CD4-positive, alpha-beta memory T cell (primary cell): ENCODE data around the gene TAS2R20. TPM values are rescaled to one million over a fixed set of nuclear protein-coding genes. Genes with fewer than 3 reads are reported as not detected.

Source experiments
- CTCF ChIA-PET: fragments of 350-600 bp; sonication (Branson Sonifier 250); formaldehyde crosslinking; loops from one replicate; lab custom pipeline; 2021; ENCODE audit warnings: inconsistent platforms; ENCODE audit not compliant: partially characterized antibody; lab: Charles Lee
- POLR2A ChIA-PET: fragments of 350-600 bp; sonication (Branson Sonifier 250); formaldehyde crosslinking; loops from one replicate; lab custom pipeline; 2021; ENCODE audit not compliant: partially characterized antibody; lab: Charles Lee
- DNase-seq, 5 donors: peaks; one replicate each; pipeline versions ENCODE4 v3.0.0 to v3.0.0-alpha.2; 2020 to 2022; ENCODE audit warnings: mixed read lengths in 1 of 5
- H3K27ac ChIP-seq: one replicate; pipeline ENCODE4 v1.7.0; 2013; ENCODE audit warnings: low read depth, low read length
- H3K27me3 ChIP-seq: 2 replicates; pipeline ENCODE4 v1.7.0; 2013; ENCODE audit warnings: mild to moderate bottlenecking, low read length, moderate library complexity; ENCODE audit not compliant: insufficient read depth
- H3K36me3 ChIP-seq: 2 replicates; pipeline ENCODE4 v1.7.0; 2013; ENCODE audit warnings: mild to moderate bottlenecking, low read length, moderate library complexity; ENCODE audit not compliant: insufficient read depth
- H3K4me1 ChIP-seq: 2 replicates; pipeline ENCODE4 v1.7.0; 2013; ENCODE audit warnings: mild to moderate bottlenecking, low read length, moderate library complexity; ENCODE audit not compliant: insufficient read depth
- H3K4me3 ChIP-seq, 2 donors: one replicate each; pipeline ENCODE4 v1.7.0; 2013; ENCODE audit warnings: low read length in 2 of 2, mild to moderate bottlenecking in 1 of 2
- H3K9me3 ChIP-seq, 2 donors: one replicate each; pipeline ENCODE4 v1.7.0; 2013; ENCODE audit warnings: low read length in 2 of 2, control low read depth in 1 of 2; ENCODE audit not compliant: control insufficient read depth in 1 of 2
- H3K27ac Mint-ChIP-seq, 7 donors: one replicate each; pipeline ENCODE4 v1.8.0; 2020 to 2021; ENCODE audit warnings: mixed read lengths in 7 of 7, mild to moderate bottlenecking in 6 of 7, inconsistent platforms in 3 of 7, moderate library complexity in 3 of 7
- H3K27me3 Mint-ChIP-seq, 2 donors: one replicate each; pipeline ENCODE4 v1.8.0; 2020 to 2021; ENCODE audit warnings: mixed read lengths in 2 of 2
- H3K36me3 Mint-ChIP-seq, 2 donors: one replicate each; pipeline ENCODE4 v1.8.0; 2020 to 2021; ENCODE audit warnings: mixed read lengths in 2 of 2, inconsistent platforms in 1 of 2, mild to moderate bottlenecking in 1 of 2
- H3K4me1 Mint-ChIP-seq, 4 donors: one replicate each; pipeline ENCODE4 v1.8.0; 2020 to 2021; ENCODE audit warnings: mixed read lengths in 4 of 4, mild to moderate bottlenecking in 1 of 4
- H3K4me3 Mint-ChIP-seq, 8 donors: one replicate each; pipeline ENCODE4 v1.8.0; 2020 to 2021; ENCODE audit warnings: mixed read lengths in 8 of 8, mild to moderate bottlenecking in 7 of 8, moderate library complexity in 6 of 8, inconsistent platforms in 3 of 8
- H3K9me3 Mint-ChIP-seq, 8 donors: one replicate each; pipeline ENCODE4 v1.8.0; 2020 to 2021; ENCODE audit warnings: mixed read lengths in 8 of 8, mild to moderate bottlenecking in 5 of 8, inconsistent platforms in 3 of 8, moderate library complexity in 1 of 8
- intact Hi-C: fragments of 100-400 bp; cut with micrococcal nuclease; formaldehyde crosslinking; loops from one replicate; pipeline ENCODE4 v1.15.1; 2023
- polyA plus RNA-seq, 2 donors: library from polyadenylated mRNA; unstranded; fragments of 300-500 nt; fragmentation: Illumina TruSeq; gene quantifications; one replicate each; pipeline ENCODE4 v1.2.3, GENCODE V29; 2021
- total RNA-seq, 2 experiments: library from RNA; stranded (reverse); gene quantifications; one replicate each; pipeline ENCODE4 v1.2.3, GENCODE V29; 2021

The TAS2R20 gene
- total and polyA plus RNA-seq, 4 experiments from 2014 or later, result 0.14 to 2.5 (median 1.3) TPM; not detected in 1

DNA sequence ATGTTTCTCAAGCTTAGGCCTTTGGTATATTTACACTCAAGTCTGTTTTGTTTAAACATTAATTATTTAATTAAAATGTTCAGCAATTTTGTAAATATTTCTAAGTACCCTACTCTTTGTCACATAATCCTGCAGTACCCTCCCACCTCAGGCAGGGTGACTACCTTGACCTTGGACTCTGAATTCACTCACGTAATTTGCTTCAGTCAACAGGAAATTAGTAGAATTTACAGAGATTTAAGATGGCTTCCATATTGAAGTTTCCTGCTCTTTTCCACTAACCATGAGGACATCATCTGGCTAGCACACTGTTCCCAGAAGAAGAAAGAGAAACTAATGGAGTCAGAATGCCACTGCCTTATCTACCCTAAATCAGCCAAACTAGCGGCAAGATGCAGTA lies 25.3 kb upstream of the TAS2R20 start:
- Histone ChIP-seq H3K36me3 (no peaks in the 10 kb centered on the region), H3K9me3 (no peaks in the 10 kb centered on the region), H3K4me3 (no peak overlapping the region), H3K27me3 (no peaks in the 10 kb centered on the region), H3K27ac (no peak overlapping the region), H3K4me1 (no peaks in the 10 kb centered on the region)
- no peak overlapping the region for H3K27ac Mint-ChIP-seq
- no peak overlapping the region for H3K4me3 Mint-ChIP-seq
- intact Hi-C loops, result no loop called here
- CTCF ChIA-PET, result no interaction called here
- H3K27me3 Mint-ChIP-seq, result no peaks in the 10 kb centered on the region
- POLR2A ChIA-PET, result no interaction called here
- H3K36me3 Mint-ChIP-seq, result peaks cover 30 to 42% of the 10 kb centered on the region in 2 donors
- no peak for DNase-seq
- H3K4me1 Mint-ChIP-seq, result peaks cover 0 to 8% (median 3%) of the 10 kb centered on the region in 4 donors
- H3K9me3 Mint-ChIP-seq, result peaks cover 0 to 6% (median 4%) of the 10 kb centered on the region in 8 donors

DNA sequence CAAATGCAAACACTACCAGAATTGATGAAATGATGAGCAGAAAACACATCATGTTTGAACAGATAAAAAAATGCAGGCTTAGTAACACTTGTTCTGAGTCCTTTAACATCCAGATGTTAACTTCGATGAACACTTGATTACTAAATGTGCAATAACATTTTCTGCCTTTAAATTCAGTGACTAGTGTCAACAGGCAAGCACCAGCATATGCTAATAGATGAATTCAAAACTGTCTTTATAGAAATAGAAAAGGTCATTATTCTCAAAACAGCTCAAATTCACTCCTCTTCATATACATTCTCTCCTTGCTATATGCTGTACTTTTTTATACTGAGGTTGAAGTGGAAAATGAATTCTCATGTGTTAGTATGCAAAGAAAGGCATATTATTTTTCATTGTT lies 24.4 kb upstream of the TAS2R20 start, which contains the start of gene TAS2R19:
Gene TAS2R19 (minus strand): TSS at position 101 of the 400 bp plus-strand sequence. CDS start 49 bp downstream, at position 52.
- no peak within 1 kb of the TSS for H3K4me3 Mint-ChIP-seq
- POLR2A ChIA-PET, result no interaction called here
- intact Hi-C loops, result no loop called here

GRCh38 chr12:11016937-11017336 lies 18.8 kb upstream of the TAS2R20 start:
- ChIA-PET CTCF (no interaction called here), POLR2A (no interaction called here)
- Histone ChIP-seq H3K9me3 (no peaks in the 10 kb centered on the region), H3K27ac (no peak overlapping the region), H3K36me3 (no peaks in the 10 kb centered on the region), H3K27me3 (no peaks in the 10 kb centered on the region), H3K4me1 (no peaks in the 10 kb centered on the region), H3K4me3 (no peak overlapping the region)
- Mint-ChIP-seq H3K36me3 (peaks cover 16 to 26% of the 10 kb centered on the region in 2 donors), H3K4me3 (no peak overlapping the region), H3K27ac (no peak overlapping the region), H3K9me3 (no peaks in the 10 kb centered on the region), H3K27me3 (no peaks in the 10 kb centered on the region), H3K4me1 (peaks cover 0 to 3% (median 2%) of the 10 kb centered on the region in 4 donors)
- DNase-seq, result no peak
- intact Hi-C loops, result no loop called here

More for the DNA sequence above, 24.4 kb upstream of the TAS2R20 start, which contains the start of gene TAS2R19:
- Histone ChIP-seq H3K27me3 (no peaks in the 10 kb centered on the region), H3K36me3 (no peaks in the 10 kb centered on the region), H3K4me3 (no peak within 1 kb of the TSS), H3K4me1 (no peaks in the 10 kb centered on the region), H3K9me3 (no peaks in the 10 kb centered on the region), H3K27ac (no peak within 1 kb of the TSS)
- DNase-seq, result no peak
- peaks cover 25 to 34% of the 10 kb centered on the region in 2 donors for H3K36me3 Mint-ChIP-seq
- no peak within 1 kb of the TSS for H3K27ac Mint-ChIP-seq
- H3K27me3 Mint-ChIP-seq, result no peaks in the 10 kb centered on the region
- H3K9me3 Mint-ChIP-seq, result peaks cover 0 to 6% (median 4%) of the 10 kb centered on the region in 8 donors
- CTCF ChIA-PET, result interaction anchor here (1.0 kb wide), 1 partner anchor 56 kb away, joined by 3 read pairs; no protein-coding TSS in a partner anchor
- peaks cover 0 to 8% (median 3%) of the 10 kb centered on the region in 4 donors for H3K4me1 Mint-ChIP-seq

DNA sequence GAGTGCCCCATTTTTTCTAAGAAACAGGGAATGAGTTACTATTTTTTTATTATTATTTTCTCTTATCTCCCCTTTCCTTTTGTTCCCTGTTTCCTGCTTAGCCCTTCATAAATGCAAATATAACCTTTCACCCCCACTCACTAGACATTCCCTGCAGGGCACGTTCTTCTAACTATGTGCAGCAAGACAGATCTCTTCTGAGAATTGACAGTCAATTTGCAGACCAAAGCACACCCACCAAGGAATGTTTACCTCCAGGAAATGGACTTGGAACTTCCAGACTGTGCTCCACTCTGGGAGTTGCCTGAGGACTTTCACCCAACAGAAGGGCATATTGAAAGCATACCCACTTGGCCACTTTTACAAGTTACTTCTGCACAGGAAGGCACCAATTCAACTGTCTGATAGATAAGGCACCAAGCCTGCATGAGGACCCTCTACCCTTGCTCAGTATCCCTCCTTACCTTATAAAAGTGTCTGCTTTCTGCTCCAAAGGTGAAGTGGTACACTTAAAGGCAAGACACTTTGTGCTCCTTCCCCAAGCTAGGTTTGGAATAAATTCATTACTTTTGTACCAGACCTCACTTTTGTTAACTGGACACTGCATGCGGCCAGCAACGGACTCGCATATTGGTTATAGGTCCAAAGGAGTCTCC lies 17.8 kb upstream of the TAS2R20 start:
- Histone ChIP-seq H3K4me3 (no peak overlapping the region), H3K27me3 (no peaks in the 10 kb centered on the region), H3K27ac (no peak overlapping the region), H3K36me3 (no peaks in the 10 kb centered on the region), H3K4me1 (no peaks in the 10 kb centered on the region), H3K9me3 (no peaks in the 10 kb centered on the region)
- no peak for DNase-seq
- Mint-ChIP-seq H3K4me1 (peaks cover 0 to 3% (median 1%) of the 10 kb centered on the region in 4 donors), H3K27me3 (no peaks in the 10 kb centered on the region), H3K9me3 (no peaks in the 10 kb centered on the region), H3K27ac (no peak overlapping the region), H3K4me3 (no peak overlapping the region), H3K36me3 (peaks cover 14 to 20% of the 10 kb centered on the region in 2 donors)
- ChIA-PET POLR2A (no interaction called here), CTCF (no interaction called here)
- intact Hi-C loops, result no loop called here

DNA sequence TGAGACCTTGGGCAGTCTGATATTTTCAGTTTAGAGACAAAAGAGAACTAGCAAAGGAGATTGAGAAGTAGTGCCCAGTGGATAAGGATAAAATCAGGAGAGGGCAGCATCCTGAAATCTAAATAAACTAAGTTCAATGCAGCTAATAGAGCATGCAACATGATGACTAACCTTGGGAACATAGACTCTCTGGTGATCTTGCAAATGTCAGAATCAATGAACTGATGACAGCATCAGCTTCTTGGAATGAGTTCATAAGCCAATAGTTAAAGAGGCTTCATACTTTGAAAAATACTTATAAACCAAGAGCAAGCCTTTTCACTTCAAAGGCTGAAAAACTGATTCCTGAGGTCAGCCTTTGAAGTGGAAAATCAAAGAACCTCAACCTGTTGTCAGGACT lies 16.1 kb upstream of the TAS2R20 start:
- H3K36me3 Mint-ChIP-seq, result peaks cover 11 to 18% of the 10 kb centered on the region in 2 donors
- POLR2A ChIA-PET, result no interaction called here
- intact Hi-C loops, result no loop called here

GRCh38 chr12:11007608-11008007 lies 9.5 kb upstream of the TAS2R20 start:
- H3K4me3 Mint-ChIP-seq, result no peak overlapping the region
- no peaks in the 10 kb centered on the region for H3K9me3 Mint-ChIP-seq
- Histone ChIP-seq H3K27me3 (no peaks in the 10 kb centered on the region), H3K4me1 (no peaks in the 10 kb centered on the region), H3K36me3 (no peaks in the 10 kb centered on the region), H3K9me3 (no peaks in the 10 kb centered on the region), H3K4me3 (no peak overlapping the region), H3K27ac (no peak overlapping the region)
- no peaks in the 10 kb centered on the region for H3K4me1 Mint-ChIP-seq
- no peak for DNase-seq
- intact Hi-C loops, result no loop called here
- H3K27me3 Mint-ChIP-seq, result no peaks in the 10 kb centered on the region
- no peaks in the 10 kb centered on the region for H3K36me3 Mint-ChIP-seq
- H3K27ac Mint-ChIP-seq, result no peak overlapping the region
- POLR2A ChIA-PET, result no interaction called here
- CTCF ChIA-PET, result no interaction called here

More for the DNA sequence above, 16.1 kb upstream of the TAS2R20 start:
- no peaks in the 10 kb centered on the region for H3K9me3 ChIP-seq
- no peaks in the 10 kb centered on the region for H3K27me3 ChIP-seq
- CTCF ChIA-PET, result no interaction called here
- Mint-ChIP-seq H3K27ac (no peak overlapping the region), H3K27me3 (no peaks in the 10 kb centered on the region), H3K4me3 (no peak overlapping the region), H3K9me3 (no peaks in the 10 kb centered on the region), H3K4me1 (peaks cover 0 to 3% (median 1%) of the 10 kb centered on the region in 4 donors)
- H3K36me3 ChIP-seq, result no peaks in the 10 kb centered on the region
- no peak overlapping the region for H3K27ac ChIP-seq
- H3K4me1 ChIP-seq, result no peaks in the 10 kb centered on the region
- no peak overlapping the region for H3K4me3 ChIP-seq
- DNase-seq, result no peak

DNA sequence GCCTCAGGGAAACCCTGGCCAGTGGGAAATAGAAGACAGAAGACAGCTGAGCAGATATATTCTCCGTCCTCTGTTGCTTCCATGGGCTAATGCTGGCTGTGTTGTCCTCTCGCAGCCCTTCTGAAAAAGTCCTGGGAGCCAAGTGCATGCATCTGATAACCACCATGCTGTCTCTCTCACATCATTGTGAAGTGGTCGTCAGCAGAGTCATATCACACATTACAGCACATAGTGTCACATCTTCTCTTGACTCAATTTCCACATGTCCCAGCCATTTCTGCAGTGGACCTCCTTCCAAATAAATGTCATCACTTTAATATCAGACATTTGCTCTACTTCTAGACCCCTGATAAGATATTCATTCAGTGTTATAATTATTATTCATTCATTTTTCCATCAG lies 3.8 kb downstream of the TAS2R20 start:
- intact Hi-C loops, result no loop called here
- Histone ChIP-seq H3K4me3 (no peak overlapping the region), H3K27me3 (no peaks in the 10 kb centered on the region), H3K36me3 (no peaks in the 10 kb centered on the region), H3K9me3 (no peaks in the 10 kb centered on the region), H3K4me1 (no peaks in the 10 kb centered on the region), H3K27ac (no peak overlapping the region)
- DNase-seq, result no peak
- CTCF ChIA-PET, result no interaction called here
- no peak overlapping the region for H3K4me3 Mint-ChIP-seq
- H3K36me3 Mint-ChIP-seq, result peaks cover 16 to 51% of the 10 kb centered on the region in 2 donors
- H3K27me3 Mint-ChIP-seq, result no peaks in the 10 kb centered on the region
- POLR2A ChIA-PET, result no interaction called here
- H3K27ac Mint-ChIP-seq, result no peak overlapping the region
- peaks cover 0 to 3% (median 0%) of the 10 kb centered on the region in 4 donors for H3K4me1 Mint-ChIP-seq
- peaks cover 0 to 13% (median 3%) of the 10 kb centered on the region in 8 donors for H3K9me3 Mint-ChIP-seq
